ENCODE data around the gene ACBD7. TPM values are rescaled to one million over a fixed set of nuclear protein-coding genes. Genes with fewer than 3 reads are reported as not detected.

ACBD7 gene
- total RNA-seq, 4 donors from 2014 or later: not detected

GRCh38 chr10:15069230-15069629, 19.3 kb downstream of the ACBD7 start:
- Histone ChIP-seq H3K27me3 (no peaks in the 10 kb centered on the region), H3K36me3 (no peaks in the 10 kb centered on the region), H3K9me3 (no peaks in the 10 kb centered on the region), H3K27ac (no peak overlapping the region), H3K4me1 (no peaks in the 10 kb centered on the region), H3K4me3 (no peak overlapping the region)
- TF ChIP-seq POLR2AphosphoS5 (IDR thresholded peaks at IDR 0.05): no peak
- 90% methylated on average over 3 of the region's 4 CpGs for WGBS
- DNase-seq (ENCODE audit: low spot score in 2 of 2): no peak

GRCh38 chr10:15068802-15069201, 19.8 kb downstream of the ACBD7 start:
- no peak for DNase-seq (ENCODE audit: low spot score in 2 of 2)
- Histone ChIP-seq H3K27me3 (no peaks in the 10 kb centered on the region), H3K4me1 (no peaks in the 10 kb centered on the region), H3K36me3 (no peaks in the 10 kb centered on the region), H3K9me3 (no peaks in the 10 kb centered on the region), H3K4me3 (no peak overlapping the region), H3K27ac (no peak overlapping the region)
- TF ChIP-seq POLR2A (IDR thresholded peaks at IDR 0.05): no peak
- TF ChIP-seq EP300 (IDR thresholded peaks at IDR 0.05): no peak
- WGBS: 87% methylated on average over 3 of the region's 3 CpGs

DNA sequence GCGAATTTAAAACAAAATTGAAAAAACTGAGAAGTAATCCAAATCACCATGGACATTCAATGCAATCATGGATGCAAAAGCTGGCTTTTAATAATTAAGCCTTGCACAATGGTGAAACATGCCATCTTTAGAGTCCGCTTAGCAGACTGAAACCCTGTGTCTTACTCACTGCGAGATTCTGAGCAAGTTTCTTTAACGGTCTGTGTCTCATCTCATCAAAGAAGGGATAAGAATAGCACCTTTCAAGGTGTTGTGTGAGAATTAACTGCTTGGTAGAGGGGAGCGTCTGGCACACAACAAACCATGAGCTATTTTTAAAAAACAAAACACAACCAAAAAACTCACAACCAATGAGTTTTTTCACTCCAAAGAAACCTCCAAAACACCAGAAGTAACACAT, 21.4 kb downstream of the ACBD7 start:
- Histone ChIP-seq H3K27ac (no peak overlapping the region), H3K36me3 (no peaks in the 10 kb centered on the region), H3K4me3 (no peak overlapping the region), H3K9me3 (no peaks in the 10 kb centered on the region), H3K27me3 (no peaks in the 10 kb centered on the region), H3K4me1 (no peaks in the 10 kb centered on the region)
- TF ChIP-seq EP300 (IDR thresholded peaks at IDR 0.05): no peak
- no peak for TF ChIP-seq POLR2A (IDR thresholded peaks at IDR 0.05)
- TF ChIP-seq POLR2AphosphoS5 (IDR thresholded peaks at IDR 0.05): no peak
- TF ChIP-seq, protein P1, sequence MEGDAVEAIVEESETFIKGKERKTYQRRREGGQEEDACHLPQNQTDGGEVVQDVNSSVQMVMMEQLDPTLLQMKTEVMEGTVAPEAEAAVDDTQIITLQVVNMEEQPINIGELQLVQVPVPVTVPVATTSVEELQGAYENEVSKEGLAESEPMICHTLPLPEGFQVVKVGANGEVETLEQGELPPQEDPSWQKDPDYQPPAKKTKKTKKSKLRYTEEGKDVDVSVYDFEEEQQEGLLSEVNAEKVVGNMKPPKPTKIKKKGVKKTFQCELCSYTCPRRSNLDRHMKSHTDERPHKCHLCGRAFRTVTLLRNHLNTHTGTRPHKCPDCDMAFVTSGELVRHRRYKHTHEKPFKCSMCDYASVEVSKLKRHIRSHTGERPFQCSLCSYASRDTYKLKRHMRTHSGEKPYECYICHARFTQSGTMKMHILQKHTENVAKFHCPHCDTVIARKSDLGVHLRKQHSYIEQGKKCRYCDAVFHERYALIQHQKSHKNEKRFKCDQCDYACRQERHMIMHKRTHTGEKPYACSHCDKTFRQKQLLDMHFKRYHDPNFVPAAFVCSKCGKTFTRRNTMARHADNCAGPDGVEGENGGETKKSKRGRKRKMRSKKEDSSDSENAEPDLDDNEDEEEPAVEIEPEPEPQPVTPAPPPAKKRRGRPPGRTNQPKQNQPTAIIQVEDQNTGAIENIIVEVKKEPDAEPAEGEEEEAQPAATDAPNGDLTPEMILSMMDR (IDR thresholded peaks at IDR 0.05): no peak
- no peak for DNase-seq (ENCODE audit: low spot score in 2 of 2)
- 83% methylated on average over 5 of the region's 5 CpGs for WGBS

DNA sequence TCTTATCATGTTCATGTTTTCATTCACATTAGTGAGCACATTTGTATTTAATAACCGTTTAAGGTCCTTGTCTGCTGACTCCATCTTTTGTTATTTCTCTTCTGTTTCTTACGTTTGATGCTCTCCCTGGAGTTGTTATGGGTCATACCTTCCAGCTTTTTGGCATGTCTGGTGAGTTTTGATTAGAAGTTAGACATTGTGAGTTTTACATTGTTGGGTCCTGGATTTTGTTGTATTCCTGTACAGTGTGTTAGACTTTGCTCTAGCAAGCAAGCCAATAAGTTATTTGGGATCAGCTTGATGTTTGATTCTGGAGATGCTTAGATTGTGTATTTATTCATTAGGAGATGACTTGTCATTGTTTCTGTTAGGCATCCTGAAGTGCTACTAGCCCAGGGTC, 27.9 kb downstream of the ACBD7 start:
- H3K4me1 ChIP-seq: no peaks in the 10 kb centered on the region
- DNase-seq (ENCODE audit: low spot score in 2 of 2): no peak
- no peak overlapping the region for H3K4me3 ChIP-seq
- TF ChIP-seq EP300 (IDR thresholded peaks at IDR 0.05): no peak
- TF ChIP-seq, protein P1 (IDR thresholded peaks at IDR 0.05): no peak
- no peak overlapping the region for H3K27ac ChIP-seq
- H3K27me3 ChIP-seq: no peaks in the 10 kb centered on the region
- 84% methylated on average over 2 of the region's 2 CpGs for WGBS
- no peaks in the 10 kb centered on the region for H3K36me3 ChIP-seq
- no peaks in the 10 kb centered on the region for H3K9me3 ChIP-seq

DNA sequence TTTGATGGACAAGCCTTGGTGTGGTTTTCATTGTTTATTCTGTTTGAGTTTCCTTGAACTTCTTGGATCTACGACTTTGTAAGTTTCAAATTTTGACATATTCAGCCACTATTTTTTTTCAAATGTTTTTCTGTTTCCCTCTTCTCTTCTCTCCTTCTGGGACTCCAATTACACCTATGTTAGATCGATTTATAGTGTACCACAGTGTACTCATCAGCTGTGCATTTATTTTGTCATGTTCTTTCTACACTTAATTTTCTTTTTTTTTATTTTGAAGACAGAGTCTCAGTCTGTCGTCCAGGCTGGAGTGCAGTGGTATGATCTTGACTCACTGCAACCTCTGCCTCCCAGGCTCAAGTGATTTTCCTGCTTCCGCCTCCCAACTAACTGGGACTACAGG, 28.7 kb downstream of the ACBD7 start:
- Histone ChIP-seq H3K27ac (no peak overlapping the region), H3K9me3 (no peaks in the 10 kb centered on the region), H3K27me3 (no peaks in the 10 kb centered on the region), H3K36me3 (no peaks in the 10 kb centered on the region), H3K4me3 (no peak overlapping the region), H3K4me1 (no peaks in the 10 kb centered on the region)
- TF ChIP-seq POLR2A (IDR thresholded peaks at IDR 0.05) (no peak), POLR2AphosphoS5 (IDR thresholded peaks at IDR 0.05) (no peak)
- no peak for DNase-seq (ENCODE audit: low spot score in 2 of 2)
- WGBS: 77% methylated on average over 4 of the region's 4 CpGs

DNA sequence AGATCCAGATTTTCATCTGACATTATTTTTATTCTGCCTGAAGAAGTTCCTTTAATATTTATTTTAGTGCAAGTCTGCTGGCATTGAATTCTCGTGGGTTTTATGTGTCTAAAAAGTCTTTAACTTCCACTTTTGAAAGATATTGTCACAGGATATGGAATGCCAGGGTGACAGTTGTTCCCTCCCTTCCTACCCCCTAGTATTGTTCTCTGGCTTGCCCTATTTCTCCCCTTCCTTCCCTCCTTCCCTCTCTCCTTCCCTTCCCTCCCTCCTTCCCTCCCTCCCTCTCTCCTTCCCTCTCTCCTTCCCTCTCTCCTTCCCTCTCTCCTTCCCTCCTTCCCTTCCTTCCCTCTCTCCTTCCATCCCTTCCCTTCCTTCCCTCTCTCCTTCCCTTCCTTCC, 29.9 kb downstream of the ACBD7 start:
- no peak overlapping the region for H3K4me3 ChIP-seq
- H3K4me1 ChIP-seq: no peaks in the 10 kb centered on the region
- DNase-seq (ENCODE audit: low spot score in 2 of 2): no peak
- 47% methylated on average over 1 of the region's 1 CpG for WGBS
- no peaks in the 10 kb centered on the region for H3K9me3 ChIP-seq
- TF ChIP-seq, protein P1 (IDR thresholded peaks at IDR 0.05): no peak
- TF ChIP-seq EP300 (IDR thresholded peaks at IDR 0.05): no peak
- TF ChIP-seq POLR2AphosphoS5 (IDR thresholded peaks at IDR 0.05): no peak
- no peak for TF ChIP-seq POLR2A (IDR thresholded peaks at IDR 0.05)
- H3K36me3 ChIP-seq: no peaks in the 10 kb centered on the region
- no peaks in the 10 kb centered on the region for H3K27me3 ChIP-seq
- no peak overlapping the region for H3K27ac ChIP-seq

DNA sequence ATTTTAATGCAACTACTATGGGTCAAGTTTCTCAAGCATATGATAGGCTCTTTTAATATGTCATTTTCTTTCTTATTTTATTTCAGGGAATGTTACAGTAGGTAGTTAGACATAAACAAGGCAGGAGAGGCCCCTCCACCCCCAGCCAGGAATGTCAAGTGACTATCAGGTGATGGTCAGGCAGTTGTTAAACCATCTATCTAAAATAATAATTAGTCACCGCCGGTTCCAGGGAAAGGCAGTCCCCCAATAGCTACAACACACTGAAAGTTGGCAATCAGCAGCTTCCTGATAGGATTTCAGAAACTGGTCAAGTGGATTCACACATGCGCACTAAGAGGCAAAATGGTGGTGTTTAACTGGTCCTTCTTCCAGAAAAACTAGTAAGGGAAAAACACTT, 35.5 kb downstream of the ACBD7 start:
- WGBS: 82% methylated on average over 3 of the region's 3 CpGs
- H3K9me3 ChIP-seq: no peaks in the 10 kb centered on the region
- DNase-seq (ENCODE audit: low spot score in 2 of 2): no peak
- no peaks in the 10 kb centered on the region for H3K36me3 ChIP-seq
- no peaks in the 10 kb centered on the region for H3K27me3 ChIP-seq
- H3K4me1 ChIP-seq: no peaks in the 10 kb centered on the region
- TF ChIP-seq POLR2A (IDR thresholded peaks at IDR 0.05): no peak
- TF ChIP-seq EP300 (IDR thresholded peaks at IDR 0.05): no peak
- no peak for TF ChIP-seq POLR2AphosphoS5 (IDR thresholded peaks at IDR 0.05)
- TF ChIP-seq, protein P1 (IDR thresholded peaks at IDR 0.05): no peak
- H3K4me3 ChIP-seq: no peak overlapping the region
- no peak overlapping the region for H3K27ac ChIP-seq

All from suprapubic skin (tissue), 4 donors.